Inflammatory macrophage treated with lipopolysaccharide for 1 hour (primary cell): ENCODE measurements around the gene PHF12.

Experiments
- DNase-seq, 2 donors: peaks; one replicate each; pipeline ENCODE4 v3.0.0-alpha.2; 2020 to 2022

The PHF12 gene

DNA sequence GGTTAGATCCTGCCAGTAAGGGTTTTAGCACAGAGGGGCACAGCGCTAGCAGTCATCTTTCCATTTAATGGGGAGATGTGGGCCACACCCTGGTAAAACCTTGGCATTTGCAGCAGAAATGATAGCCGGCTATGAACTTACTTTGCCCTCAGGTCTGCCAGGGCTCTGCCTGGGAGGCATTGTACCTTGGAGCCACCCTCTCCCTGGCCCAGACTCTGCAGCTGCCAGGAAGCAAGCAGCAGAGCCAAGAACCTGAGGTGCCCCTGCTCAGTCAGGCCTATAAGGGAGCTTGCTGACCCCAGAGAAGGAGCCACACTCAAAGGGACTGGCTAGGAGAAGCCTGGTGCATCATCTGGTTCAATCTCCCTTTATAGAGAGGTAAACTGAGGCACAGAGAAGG, 23.7 kb upstream of the PHF12 start:
- DNase-seq: no peak

DNA sequence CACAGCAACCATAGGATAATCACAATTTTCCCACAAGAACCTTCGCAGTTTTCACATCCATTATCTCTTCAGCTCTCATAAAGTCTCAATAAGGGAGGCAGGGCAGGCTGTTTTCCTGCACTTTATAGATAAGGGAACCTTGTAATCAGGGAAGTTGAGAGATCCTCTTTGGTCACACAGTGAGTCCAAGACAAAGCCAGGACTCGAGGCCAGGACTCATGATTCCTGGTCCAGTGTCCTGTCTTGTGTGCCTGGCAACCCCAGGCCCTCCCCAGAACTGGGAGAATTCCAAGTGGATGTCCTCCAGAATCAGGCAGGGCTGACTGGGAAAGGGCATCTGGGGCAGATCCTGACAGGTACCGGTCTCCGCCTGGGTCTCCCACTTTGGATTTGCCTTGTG, 23.1 kb upstream of the PHF12 start:
- no peak for DNase-seq

DNA sequence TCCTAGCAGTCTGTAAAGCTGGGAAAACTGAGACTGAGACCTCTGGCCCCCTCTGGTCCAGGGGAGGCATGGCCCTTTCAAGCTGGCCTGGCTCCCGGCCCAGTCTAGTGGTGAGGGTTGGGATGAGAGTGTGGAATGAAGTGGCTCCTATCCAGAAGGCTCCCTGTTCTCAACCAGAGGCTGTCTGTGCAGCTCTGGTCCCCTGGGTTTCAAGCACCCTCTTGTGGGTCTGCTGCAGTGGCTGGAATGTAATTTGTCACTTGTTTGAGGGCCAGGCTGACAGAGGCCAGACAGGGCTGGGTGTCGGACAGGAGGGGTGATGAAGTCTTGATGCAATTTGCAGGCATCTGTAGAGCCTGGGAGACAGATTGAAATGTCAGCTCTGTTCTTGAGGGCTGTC, 22.1 kb upstream of the PHF12 start:
- DNase-seq: no peak

DNA sequence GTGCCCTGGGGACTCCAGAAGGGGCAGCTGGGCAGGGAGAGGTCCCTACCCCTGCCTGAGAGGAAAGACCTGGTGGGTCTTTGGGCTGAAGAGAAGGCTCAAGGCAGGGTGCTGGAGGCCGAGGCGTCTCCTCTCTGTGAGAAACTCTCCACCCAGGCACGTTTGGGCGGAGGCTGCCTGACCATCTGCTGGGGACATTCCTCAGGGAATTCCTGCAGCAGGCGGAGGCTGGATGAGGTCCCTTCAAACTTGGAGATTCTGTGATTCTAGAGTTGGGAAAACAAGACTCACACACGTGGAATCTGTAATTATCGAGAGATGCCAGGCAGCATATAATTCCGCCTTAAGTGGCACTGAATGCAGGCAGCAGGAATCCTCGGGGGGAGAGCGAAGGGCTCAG, 21.1 kb upstream of the PHF12 start:
- DNase-seq: no peak

DNA sequence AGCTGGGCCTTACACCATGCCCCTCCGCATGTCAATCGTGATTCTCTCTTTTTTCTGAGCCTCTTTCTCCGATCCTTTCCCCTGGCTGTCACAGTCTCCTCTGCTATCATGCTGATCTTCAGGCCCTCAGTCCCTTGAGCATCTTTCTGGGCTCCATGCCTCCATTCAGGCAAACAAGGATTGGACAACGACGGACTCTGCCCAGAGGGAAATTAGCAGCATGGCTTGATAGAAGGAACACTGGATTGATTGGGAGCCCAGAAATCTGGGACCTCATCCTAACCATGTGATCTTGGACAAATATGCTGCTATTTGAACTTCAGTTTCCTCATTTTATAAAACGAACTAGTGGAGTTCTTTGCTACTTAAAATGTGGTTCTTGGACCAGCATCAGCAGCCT, 19.6 kb upstream of the PHF12 start:
- DNase-seq: no peak

DNA sequence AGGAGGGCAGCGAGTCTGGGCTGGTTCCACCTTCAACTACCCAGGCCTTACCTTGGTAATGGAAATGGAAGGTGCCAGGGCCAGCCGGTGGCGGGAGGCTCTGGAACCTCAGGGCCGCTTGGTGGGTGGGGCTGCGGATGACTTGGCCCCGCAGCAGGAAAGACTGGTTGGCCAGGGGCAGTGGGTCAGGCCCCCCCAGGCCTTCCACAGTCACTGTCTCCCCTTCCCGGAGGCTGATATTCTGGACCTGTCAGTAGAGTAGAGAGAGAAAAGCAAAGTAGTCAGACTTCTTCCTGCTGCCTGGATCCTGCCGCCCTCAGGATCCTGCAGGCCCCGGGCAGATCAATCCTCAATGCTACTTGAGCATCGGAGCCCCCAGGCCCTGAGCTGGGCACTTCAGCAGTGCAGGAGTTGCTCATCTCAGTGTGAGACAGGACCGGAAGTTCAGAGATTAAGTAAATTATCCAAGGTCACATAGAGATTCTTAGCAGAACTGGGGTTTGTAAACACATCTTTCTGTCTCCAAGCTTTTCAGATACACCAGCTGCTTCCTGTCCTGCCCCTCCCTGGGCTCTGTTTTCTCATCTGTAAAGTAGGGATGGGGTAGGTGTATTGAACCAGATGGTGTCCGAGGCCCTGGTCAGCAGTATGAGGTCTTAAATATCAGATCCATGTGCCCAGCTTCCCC, 18.5 kb upstream of the PHF12 start:
- no peak for DNase-seq

DNA sequence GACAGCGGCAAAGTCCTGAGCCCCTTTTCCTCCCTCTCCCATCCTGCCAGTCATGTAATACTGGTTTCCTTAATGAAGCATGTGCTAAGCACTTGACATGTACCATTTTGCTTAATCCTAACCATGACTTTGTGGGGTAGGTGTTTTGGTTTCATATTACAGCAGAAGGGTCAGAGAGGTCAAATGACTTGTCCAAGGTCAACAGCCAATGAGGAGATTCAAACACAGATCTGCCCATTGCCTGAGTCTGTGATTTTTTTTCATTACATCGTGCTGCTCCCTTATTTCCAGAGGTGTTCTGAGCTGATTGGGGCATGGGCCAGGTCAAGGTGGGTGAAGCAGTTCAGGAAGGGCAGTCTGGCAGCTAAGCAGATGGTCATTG, 17.6 kb upstream of the PHF12 start:
- no peak for DNase-seq

DNA sequence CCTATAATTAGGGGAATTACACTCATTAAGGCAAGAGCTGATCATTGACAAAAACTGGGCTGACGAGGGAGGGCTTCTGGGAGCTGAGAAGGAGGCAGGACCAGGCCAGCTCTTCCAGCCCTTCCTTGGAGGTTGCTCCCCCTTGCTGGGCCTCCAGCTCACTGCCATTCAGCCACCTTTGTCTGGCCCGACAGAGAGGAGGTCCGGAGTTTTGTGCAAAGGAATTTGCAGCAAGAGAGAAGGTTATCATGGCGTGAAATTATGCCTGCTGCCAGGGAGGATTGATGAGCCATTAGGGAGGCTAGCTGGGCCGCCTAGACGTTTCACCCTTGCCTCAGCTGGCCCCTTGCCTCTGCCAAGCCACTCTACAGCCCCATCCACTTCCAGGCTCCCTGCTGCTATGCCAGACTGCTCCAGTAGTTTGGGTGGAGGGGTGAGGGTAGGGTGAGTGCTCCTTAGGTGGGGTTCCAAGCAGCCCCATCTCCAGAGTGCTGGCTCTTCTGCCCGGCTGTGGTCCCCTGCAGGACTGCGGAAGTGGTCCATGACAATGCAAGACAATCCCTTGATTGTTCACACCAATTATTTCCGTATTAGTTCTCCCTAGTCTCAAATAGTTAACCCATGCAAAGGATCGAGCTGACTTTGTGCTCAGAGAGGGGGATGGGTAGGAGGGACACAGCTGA, 17.1 kb upstream of the PHF12 start:
- no peak for DNase-seq

DNA sequence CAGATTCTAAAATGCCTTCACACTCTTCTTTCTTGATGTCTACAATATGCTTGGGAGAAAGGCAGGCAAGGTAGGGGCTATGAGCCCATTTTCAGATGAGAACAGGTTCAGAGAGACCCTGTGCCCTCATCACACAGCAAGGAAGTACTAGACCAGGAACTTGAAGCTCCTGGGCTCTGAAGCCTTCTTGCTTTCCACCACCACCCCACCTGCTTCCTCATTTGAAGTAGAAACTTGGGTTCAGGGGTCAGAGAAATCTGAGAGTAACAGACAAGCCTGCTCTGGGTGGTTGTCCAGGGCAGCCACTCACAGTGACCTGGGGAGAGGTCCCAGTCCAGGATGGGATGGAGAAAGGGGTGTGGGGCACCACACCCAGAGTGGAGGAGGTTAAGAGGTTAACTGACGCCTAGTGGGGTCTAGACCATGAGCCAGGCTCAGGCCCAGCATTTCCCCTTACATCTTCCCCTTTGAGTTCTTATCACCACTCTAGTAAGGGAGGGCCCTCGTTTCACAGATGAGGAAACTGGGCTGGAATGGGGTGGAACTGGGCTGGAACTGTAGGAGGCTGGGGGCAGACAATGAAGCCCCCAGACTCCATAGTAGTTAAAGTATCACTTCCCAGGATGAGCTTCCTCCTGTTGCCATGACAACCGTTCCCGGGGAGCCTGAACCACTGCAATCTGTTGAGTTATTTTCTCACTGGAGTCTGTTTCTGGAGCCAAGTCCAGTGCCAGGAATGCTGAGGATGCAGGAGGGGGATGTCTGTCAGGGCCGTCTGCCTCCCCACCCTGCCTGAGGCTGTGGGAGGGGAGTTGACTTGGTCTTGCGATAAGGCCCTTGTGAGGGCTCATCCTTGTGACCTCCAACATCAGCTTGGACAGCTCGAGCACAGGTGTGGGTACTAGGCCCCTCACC, 16.2 kb upstream of the PHF12 start:
- peak in 1 of 2 donors; percentile 29 for DNase-seq

DNA sequence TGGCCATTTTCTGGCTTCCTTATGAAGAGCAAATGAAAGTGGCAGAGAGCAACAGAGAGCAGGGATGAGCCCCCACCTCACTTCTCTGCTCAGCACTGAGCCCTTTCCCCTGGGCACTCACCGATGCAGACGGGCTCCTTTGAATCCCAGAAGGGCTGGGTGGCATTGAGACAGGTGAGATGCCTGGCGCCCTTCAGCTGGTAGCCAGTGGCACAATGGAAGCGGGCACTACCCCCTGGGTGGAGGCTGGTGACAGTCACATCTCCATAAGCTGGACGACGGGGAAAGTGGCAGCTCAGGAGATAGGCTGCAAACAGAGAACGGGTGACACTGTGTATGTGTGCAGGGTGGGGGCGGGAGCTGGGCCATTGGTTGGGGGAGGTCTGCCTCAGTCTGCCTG, 12.5 kb upstream of the PHF12 start:
- DNase-seq: no peak

DNA sequence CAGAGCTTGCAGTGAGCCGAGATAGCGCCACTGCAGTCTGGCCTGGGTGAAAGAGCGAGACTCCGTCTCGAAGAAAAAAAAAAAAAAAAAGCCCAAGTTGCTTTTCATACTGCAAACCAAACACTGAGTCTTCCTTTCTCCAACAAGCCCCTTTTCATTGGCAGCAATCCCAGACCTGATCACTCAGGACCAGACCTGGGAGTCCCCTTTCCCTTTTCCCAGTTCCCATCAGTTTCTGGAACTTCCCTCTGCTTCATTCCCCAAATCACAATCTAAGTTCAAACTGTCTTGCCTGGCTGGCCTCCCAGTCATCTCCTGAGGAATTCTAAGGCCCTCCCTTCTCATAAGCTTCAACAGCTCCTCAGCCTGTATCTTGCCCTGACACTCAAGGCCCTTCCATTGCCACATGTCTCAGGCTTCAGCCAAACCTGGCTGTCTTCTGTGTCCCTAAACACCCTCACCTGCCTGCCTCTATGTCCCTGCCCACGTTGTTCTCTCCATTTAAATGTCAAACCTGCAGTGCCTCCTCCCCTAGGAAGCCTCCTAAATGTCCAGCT, 11.8 kb upstream of the PHF12 start:
- DNase-seq: no peak

DNA sequence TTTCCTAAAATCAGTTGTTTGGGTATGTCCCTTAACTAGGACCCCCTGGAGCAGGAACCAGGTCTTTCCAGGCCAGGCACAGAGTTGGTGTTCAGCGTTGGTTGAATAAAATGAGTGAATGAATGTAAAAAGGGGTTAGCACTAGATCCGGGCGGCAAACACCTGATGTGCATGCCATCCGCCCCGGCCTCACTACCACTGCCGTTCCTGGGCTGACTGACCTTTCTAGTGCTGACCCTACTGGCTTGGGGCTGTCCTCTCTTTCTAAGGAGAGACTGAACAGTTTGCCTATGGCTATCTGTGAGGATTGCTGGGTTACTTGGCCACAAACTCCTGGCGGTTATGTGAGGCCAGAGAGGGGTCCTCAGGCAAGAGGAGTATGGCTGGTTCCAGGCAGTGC, 10.1 kb upstream of the PHF12 start:
- no peak for DNase-seq

DNA sequence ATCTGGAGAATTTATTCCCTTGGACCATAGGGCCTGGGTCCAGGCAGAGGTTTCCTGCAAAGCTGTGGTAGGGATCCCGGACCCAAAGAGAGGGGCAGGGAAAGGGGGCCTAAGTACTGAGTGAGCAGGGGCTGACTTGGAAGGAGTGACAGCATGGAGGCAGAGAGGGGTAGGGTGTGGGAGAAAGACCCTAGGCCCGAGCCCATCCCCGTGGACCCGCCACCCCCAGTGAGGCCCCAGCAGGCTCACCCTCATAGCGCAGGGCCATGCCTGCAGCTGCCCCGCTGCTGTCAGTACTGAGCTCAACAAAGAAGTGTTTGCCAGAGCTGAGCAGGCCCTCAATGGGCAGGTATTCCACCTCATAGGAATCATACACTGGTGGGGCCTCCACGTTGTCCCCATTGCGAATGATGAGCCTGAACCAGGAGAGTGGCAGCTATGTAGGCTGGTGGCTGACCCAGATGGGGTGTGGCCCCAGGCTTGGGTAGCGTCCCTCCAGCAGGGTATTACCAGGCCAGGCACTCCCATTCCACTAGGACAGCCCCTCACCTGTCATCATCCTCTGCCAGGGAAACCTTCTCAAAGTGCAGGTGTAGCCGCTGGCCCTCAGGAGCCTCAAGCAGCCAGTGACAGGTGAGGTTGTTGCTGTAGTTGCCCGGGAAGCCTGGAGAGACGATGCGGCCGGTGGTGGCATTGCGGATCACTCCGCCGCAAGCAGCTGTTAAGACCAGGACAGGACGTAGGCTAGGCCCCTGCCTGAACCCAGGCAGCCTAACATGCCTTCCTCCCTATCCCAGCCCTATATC, 9.1 kb upstream of the PHF12 start:
- no peak for DNase-seq

DNA sequence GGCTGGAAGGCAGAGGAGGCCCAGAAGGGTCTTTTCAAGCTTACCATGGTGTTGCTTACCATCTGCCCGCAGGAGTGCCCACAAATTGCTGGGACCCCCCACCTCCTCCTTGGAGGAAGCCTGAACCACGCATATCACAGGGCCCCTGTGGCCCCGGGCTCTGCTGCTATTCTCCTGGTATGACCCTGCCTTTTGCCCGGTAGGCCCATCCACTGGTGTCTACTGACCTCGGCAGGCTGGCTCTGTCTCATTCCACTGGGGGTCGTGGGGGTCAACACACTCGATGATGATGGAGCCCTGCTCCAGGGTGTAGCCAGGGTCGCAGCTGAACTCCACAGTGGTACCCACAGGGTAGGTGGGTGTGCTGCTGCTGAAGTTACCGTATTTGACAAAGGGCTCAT, 8.2 kb upstream of the PHF12 start:
- no peak for DNase-seq

DNA sequence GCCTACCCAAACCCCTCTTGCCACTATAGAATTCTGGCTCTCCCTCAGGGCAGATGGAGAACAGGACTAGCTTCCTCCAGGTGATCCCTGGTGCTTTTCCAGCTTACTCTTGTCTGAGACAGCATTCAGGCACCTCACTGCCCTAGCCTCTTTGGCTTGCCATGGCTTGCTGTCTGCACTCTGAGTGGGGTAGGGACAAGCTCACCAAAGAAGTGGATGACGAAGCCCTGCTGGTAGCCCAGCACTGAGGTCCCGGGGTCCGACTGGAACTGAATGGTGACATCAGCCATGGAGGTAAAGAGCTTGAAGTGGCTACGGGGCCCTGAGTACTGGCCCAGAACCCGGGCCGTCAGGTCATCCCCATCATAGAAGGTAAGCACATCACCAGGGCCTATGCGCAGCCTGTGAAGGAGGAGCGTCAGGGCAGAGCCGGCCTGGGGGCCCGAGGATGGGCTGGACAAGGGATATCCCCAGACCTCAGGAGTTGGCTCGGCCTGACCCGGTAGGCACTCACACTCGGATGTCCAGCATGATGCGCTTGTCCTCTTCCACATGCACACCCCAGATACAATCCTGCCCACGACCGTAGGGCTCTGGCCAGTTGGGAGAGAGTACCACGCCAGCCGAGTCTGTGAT, 7.6 kb upstream of the PHF12 start:
- DNase-seq: no peak

DNA sequence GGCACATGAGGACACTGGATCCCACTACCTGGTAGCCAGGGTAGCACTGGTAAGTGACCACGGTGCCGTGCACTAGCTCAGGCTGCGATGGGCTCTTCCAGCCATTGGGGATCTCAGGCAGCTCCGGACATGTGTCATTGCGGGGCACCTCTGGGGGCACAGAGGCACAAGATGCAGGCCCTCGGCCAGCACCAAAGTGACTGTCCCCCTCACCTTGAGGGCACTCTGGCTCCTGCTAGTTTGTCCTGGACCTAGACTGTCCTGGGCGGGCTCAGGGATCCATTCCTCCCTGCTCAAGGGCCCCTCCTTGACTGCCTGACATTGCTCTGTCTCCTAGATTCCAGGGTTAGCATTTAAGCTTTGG, 6.7 kb upstream of the PHF12 start:
- no peak for DNase-seq

DNA sequence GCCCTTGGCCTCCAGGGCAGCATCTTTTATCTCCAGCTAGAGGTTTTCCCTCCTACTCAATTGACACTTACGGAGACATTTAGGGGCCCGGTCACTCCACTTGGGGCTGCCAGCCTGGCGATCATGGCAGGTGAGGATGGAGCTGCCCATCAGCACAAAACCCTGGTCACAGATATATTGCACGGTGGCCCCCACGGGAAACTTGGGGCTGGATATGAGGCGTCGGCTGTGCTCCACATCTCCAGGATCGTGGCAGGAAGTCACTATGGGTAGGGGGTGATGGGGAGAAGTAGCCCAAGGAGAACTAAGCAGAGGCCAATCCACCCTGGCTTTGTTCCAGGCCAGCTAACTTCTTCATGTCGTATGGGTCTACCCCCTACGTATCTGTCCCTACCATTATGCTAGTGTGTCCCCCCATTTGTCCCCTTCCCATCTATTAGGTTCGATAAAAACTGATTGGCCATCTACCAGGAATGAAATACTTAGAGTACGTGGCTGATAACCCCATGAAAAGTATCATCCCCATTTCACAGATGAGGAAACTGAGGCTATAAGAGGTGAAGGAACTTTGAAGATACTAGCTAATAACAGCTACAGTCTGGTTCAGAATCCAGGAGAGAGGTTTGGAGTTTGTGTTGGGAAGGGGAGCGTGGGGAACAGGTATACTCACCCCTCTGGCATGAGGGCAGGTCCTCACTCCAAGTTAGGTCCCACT, 6.1 kb upstream of the PHF12 start:
- no peak for DNase-seq

DNA sequence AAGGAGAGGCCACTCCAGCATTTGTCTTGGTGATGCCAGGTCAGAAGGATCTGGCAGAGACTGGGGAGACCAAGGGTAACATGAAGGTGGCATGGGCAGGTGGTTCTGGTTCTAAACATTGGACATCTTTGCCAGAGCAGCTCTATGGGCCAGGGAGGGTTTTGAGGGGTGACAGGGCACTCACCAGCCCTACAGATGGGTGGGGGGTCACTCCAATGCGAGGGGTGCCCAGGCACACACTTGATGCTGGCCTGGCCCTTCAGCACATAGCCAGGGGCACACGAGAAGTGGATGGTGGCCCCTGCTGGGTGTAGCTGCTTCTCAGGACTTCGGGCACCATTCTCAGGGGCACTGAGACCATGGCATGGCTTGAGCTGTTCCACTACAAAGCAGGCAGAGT, 5.5 kb upstream of the PHF12 start:
- DNase-seq: no peak

DNA sequence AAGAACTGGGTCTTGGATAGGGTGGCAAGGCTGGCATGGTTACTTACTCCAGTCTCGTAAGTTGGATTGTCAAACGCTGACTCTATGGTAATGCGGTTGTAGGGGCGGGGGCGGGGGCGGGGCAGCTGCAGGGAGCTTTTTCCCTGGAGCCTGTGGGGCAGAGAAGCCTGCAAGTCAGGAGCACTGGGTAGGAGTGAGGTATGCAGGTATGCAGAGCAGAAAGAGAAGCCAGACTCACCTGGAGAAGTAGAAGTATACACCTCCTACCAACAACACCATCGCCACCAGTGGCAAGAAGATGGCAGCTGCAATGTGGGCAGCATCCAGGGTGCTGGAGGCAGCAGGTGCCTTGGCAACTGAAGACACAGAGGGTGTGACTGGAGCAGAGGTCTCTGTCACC, 4.8 kb upstream of the PHF12 start:
- DNase-seq: no peak

DNA sequence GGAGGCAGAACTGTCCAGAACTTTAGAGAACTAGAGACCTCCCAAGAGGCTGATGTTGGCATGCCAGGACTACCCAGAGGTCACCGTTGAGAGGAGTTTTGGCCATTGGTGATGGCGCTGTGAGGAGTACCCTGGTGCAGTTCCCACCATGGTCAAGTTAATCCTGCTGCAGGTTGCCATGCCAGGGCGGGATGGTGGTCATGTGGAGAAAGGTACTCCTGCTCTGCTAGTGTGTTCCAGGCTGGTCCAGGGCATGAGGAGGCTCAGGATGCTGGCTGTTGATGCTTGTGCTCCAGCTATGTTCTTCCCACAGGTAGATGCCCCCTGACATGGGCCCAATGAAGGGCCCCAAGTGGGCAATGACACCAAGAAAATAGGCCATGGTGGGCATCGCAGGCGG, 4.1 kb upstream of the PHF12 start:
- DNase-seq: no peak

DNA sequence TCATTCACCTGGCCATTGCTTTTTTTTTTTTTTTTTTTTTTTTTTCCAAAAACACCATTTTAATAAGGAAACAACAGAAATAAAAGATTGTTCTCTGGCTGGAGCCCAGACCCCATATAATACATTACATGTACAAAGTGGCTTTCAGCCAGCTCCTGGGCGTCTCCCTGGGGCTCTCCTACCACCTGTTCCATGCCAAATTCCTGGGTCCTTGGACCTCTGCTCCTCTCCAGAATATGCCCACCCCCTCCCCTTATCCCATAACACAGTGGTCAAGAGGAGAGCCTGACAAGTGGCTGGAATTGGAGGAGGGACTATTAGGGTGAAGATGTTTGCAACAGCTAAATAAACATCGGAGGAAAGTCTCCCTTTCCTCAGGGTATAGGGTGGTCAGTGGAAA, 3.6 kb upstream of the PHF12 start:
- no peak for DNase-seq
